Amygdala (tissue), 56 donors: ENCODE measurements around the gene PANK1.

ENCODE experiments used
- DNase-seq, 56 donors: peaks; one replicate each; lab custom pipeline; 2025; lab: John Stamatoyannopoulos, UW

The PANK1 gene

DNA sequence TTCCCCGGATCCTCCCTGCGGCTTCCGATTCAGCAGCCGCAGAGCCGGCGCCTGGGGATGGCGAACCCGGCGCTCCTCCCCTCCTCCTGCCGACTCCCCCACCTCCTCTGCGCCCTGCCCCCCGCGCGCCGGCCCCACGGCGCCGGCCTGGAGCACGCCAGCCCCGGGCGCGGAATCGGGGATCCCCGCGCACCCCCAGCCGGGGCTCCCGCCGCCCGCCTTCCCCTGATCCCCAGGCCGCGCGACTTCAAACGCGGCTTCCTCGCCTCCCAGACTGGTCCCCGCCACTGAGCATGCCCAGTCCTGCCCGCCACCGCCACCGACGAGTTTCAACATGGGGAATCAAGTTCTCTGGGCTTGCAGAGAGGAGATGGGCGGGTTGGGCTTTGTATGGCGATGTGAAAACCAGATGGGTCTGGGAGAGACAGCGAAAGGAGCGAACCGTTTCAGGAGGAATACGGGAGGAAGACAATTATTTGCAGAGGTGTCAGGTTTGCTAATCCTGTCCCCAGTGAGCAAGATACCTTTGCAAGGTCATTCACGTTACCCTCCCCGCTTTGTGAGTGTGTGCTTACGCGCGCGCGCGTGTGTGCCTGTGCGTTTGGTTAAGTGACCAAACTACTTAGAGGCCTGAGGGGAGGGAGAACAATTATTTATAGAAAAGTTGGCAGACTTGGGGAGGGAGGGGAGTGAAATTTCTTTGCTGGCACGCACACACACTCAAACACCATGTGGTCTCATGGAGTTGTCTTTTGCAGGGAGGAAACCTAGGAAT, at the start of gene PANK1:
TSS of gene PANK1 (minus strand) at position 276 of the 775 bp plus-strand sequence. CDS start 351 bp downstream, outside the sequence.
- peak in 54 of 56 donors; percentile 11 to 81 (median 56) for DNase-seq

DNA sequence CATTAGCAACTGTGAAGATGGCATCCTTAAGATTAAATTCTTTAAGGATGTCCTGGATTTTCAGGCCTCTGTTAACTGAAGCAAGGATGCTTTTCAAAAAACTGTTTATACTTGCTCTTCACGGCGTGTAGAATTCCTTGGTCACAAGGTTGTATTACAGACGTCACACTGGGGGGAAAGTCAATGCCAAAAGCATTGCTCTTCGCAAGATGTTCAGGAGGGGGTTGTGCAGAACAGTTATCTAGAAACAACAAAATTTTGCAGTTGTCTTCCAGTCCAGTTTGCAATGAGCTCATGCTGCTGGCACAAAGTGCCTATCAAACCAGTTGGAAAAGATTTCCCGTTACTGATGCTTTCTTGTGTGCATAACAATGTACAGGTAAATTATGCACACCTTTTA, 48.1 kb upstream of the PANK1 start:
- DNase-seq = no peak

DNA sequence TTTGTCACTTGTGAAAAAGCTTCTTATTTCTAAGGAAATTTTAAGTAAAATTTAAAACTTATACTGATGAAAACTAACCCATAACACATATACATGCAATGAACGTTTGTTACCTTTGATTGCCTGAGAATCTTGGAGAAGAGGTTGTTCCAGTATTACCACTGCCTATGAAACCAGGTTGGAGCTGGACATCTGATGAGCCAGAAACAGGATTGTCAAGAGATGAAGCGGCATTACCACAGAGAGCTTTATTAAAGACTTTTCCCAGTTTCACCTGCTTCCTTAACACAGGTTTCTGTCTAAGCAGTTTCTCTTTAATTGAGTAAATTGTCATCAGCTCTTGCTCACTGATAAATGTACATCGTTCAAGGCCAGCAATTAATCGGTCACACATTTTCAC, 47.4 kb upstream of the PANK1 start:
- DNase-seq = no peak

DNA sequence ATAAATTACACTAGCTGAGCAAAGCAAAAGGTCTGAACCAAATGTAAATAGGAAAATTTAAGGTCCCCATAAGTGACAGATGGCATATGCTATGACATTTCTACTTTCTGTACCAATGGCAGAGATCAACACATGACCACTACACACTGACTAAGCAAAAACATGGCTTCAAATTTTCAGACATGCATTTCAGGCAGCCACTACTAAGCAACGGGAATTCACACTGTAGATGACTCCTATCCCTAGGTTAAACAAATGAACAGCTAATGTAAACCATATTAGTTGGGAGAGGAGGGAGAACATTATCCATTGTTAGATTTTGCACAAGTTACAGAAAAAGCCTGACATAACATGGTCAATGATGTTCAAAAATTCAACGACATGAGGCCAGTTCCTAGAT, 45.0 kb upstream of the PANK1 start:
- no peak for DNase-seq

DNA sequence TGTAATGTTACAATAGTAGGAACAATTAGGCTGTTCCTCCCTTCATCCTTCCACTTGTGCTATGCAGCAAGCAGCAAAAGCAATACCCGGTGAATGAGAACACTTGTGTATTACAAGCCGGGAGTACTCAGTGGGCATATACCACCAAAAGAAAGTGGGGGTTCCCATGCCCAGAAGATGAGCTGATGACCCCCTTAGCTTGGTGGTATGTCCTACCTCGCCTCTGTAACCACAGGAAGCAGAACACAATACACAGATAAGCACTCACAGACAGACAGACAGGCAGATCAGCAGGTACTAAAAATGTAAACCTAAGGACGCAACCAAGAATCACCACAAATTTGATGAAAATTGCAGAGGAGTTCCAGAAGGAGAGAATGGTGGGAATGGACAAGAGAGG, 40.9 kb upstream of the PANK1 start:
- DNase-seq = no peak

DNA sequence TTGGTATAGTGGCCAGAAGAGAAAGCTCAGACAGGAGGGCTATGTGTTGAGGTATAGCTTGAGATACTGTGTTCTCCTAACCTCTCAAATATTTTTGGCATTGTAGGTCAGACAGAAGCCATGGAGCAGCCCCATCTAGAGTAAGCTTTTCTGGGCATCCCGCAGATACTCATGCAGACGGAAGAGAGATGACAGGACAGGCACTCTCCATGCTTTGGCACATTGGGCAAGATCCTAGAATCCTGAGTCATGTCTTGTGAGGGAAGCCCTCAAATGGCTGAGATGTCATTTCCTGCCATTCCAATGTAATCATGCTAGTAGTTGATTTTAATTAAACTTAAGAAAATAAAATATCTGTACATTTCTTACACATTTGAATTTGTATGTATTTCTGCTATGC, 39.6 kb upstream of the PANK1 start:
- DNase-seq = no peak

DNA sequence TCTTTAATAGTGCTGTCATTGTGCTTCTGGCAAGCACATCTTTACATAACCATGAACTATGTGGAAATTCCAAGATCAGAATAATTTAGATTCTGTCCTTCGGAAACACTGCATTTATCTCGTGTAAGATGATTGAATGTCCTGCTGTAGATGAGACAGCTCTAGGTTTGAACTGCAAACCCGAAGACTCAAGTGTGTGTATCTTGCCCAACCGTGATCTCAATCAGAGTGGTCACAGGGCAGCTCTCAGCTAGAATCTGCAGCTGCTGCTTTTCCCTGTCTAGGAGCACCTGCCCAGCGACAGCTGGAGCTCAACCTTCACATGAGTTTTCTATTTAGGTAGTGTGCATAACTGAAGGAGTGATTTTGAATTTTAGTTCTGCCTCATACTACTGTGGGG, 38.8 kb upstream of the PANK1 start:
- no peak for DNase-seq

DNA sequence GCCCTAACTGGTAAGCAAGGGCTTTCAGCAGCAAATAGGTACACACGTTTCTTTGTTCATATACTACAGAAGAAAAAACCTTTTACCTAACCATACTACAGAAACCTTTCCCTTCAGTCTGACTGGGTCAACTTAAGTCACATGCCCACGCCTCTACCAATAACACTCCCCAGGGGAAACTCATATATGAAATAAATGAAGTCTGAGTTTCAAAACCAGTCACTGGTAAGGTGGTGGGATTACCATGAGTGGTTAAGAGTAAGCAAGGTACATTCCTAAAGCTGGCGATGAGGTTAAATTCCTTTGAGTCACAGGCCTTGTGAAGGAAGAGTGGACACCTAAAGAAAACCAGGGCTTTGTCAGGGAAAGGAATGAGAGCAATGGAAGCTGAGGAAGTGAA, 34.9 kb upstream of the PANK1 start:
- no peak for DNase-seq

DNA sequence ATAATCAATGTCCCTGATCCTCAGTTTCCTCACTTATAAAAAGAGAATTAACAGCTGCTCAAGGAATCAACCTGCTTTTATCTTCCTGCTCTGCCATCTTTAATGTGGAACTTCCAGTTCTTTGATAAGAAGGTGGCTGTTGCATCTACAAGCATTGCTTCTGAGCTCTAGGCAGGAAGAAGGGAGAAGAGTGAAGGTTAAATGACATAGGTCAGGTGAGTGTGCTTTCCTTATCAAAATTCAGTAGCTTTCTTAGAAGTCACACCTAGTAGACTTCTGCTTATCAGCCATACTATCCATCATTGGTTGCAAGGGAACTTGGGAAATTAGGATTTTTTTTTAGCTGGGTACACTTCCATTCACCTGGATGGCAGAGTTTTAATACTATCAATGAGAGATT, 32.3 kb upstream of the PANK1 start:
- DNase-seq = no peak

DNA sequence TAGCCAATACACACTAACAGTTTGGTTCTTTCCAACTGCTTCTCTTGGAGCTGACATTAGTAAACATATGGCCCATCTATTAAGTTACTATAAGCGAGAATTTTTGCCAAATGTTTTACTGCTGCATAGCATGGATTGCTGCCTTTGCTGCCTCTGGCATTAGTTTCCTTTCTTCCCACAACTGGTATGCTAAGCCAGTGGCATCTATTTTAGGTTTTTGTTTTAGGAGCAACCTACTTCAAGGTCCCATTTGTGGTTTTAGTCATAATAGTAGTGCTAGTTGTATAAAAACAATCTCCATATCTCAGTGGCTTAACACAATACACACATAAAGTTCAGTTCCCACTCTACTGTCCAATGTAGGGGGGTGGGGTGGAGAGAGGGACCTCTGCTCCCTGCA, 25.9 kb upstream of the PANK1 start:
- no peak for DNase-seq

DNA sequence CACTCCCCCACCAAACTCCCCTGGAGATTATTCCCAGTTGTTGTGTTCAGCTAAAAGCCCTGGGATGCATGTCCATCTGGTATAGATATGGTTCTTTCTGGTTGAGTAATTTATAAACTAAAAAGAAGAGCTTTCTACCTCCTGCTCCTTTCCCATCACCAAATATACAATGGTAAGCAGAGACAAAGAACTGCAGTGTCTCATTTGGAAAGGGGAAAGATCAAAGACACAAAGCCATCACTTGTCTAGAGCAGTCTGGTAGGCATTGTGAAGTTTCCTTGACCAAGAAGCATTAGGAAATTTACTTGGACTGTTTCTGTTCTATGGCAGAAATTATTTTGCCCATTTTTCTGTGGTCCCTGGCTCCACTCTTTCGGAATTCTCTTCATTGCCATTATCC, 24.9 kb upstream of the PANK1 start:
- no peak for DNase-seq

DNA sequence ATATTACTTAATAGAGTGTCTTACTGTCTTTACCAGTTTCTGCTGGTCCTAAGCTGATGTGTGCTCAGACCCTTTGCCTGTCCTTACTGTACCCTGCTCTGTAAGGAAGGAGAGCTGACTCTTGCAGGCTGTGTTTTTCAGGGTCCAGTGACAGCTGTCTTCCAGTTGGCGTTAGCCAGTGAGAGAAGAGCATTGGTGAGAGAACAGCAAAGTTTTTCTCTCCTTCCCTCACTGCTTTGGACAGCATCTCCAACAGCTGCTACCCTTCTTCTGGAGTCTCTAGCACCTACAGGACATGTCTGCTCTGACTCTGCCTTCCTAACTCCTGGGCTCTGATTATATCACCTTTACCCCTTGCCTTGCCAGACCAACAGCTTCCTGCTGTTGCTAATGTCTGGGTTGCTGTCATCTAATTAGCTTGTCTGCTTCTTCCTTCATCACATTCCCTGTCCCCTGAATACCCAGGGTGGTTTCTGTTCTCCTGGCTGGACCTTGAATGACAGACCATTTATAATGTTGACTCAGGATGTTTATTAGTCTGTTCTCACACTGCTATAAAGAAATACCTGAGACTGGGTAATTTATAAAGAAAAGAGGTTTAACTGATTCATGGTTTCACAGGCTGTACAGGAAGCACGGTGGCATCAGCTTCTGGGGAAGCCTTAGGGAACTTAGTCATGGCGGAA, 23.5 kb upstream of the PANK1 start:
- no peak for DNase-seq

DNA sequence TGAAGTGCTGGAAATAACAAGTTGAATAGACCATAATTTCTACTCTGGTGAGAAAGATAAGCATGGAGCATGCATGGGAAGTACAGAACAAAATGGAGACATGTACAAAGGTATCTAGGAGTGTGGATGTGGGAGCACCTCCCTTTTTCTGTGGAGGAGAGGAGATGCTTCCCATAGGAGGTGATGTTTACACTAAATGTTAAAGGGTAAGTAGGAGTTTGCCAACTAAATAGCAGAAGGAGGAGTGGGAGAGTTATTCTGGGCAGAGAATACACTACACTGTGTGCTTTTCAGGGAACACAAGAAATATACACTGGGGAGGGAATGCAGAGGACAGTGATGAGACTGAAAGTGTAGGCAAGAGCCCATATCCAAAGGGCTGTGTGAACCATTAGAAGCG, 21.1 kb upstream of the PANK1 start:
- no peak for DNase-seq

DNA sequence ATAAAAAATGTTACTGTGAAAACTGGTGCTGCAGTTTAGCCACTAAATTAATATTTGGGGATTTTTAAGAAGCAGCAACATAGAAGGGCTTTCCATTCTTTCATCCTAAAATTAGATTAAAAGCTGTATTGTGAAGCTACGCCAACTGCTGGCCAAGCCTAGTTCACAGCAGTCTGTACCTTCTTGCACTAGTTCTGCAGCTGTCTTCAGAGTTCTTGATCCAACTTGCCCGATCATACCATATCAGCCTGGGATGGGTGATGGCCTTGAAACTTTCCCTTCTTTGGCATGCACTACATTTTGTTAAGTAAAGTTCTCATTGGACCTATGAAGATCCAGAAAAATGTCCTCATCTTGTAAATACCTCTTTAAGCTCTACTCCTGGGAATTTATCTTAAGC, 20.3 kb upstream of the PANK1 start:
- DNase-seq = no peak

DNA sequence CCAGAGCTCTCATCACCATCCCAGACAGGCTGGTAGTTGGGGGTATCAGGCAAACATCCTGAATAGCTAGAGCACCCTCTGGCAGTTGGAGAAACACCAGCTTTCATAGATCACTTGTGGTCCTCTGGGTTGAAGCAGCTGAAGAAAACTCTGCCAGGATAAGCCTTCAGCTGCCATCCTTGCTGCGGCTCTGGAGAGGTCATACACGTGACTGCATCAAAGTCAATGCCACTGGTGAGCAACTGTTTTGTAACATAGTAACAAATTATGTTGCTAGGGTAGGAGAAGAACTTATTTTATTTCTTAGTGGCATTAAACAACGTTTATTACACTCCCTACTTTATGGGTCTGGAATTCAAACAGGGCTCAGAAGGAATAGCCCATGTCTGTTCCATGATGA, 19.2 kb upstream of the PANK1 start:
- DNase-seq = no peak

DNA sequence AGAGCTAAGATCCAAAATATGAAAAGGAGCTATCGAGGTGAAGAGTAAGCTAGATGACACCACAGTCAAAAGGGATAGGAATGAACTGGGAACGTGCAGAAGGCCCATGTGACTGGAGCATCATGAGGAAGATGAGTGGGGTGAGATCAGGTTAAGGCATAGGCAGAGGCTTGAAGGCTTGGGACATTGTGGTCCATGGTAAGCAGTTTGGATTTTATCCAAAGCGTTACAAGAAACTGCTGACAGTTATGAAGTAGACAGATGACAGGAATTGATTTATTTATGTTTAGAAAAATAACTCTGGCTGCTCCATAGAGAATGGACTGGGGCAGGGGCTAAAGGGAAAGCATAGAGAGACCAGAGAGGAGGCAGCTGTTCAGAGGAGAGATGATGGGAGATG, 18.1 kb upstream of the PANK1 start:
- DNase-seq = no peak

DNA sequence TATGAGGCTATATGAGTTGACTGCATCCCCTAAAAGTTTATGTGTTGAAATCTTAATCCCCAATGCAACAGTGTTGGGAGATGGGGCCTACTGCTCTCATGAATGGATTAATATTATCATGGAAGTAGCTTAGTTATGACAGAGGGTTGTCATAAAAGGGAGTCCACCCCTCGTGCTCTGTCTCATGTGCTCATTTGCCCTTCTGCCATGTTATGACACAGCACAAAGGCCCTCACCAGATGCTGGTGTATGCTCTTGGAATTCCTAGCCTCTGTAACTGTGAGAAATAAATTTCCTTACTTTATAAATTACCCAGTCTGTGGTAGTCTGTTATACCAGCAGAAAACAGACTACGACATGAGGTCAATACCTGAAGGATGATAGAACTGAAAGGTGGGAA, 17.6 kb upstream of the PANK1 start:
- DNase-seq = no peak

DNA sequence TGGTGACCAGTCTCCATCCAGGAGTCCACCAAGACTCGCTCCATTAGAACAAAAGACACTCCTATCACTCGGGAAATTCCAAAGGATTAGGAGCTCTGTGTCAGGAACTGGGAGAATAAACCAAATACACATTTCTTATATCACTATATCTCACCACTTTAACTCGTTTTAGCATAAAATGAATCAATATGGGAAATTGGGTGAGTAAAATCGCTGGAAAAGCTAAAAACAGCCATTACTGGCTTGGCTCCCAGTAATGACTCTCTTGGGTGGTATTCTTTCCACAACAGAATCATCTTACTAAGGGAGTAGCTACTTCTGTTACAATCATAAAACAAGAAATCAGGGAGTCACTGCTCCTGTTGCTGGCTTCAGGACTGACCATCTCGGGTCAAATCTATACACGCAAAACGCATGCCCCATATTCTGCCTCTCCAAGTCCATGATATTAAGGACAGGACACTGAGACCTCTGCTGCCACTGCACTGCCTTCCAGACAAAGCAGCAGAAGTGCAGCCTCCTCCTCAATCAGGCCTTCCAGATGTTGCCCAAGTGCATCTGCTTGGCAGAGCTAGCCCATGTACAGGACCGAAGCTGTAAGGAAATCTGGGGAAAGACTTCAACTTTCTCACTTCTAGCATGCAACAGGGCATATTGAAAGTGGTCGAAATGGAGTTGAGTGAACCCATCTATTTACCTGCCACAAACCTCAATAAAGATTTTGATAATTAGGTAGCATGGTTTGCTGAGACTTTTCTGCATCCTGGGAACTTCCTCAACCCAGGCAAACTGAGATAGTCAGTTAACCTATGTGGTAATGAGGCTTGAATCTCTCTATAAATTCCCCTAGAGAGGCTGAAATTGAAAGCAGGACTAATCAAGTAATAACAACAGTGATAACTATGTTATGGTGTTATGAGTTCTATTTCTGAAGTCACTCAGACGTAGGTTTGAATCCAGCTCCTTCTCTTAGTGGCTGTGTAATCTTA, 14.4 kb upstream of the PANK1 start:
- DNase-seq = no peak

DNA sequence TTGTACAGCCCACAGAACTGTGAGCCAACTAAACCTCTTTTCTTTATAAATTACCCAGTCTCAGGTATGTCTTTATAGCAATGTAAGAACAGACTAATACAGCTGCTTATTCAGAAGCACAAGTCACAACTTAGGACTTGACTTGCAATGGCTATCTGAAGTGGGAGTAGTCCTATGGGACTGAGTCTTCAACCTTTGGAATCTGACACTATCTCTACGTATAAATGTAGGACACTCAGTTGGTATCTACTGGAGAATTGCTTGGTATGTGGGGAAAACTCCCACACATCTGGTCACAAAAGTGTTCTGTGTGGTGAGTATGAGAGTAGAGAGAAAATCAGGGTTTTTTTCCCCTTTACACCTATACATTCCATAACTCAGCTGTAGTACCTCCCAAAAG, 12.3 kb upstream of the PANK1 start:
- DNase-seq = no peak

DNA sequence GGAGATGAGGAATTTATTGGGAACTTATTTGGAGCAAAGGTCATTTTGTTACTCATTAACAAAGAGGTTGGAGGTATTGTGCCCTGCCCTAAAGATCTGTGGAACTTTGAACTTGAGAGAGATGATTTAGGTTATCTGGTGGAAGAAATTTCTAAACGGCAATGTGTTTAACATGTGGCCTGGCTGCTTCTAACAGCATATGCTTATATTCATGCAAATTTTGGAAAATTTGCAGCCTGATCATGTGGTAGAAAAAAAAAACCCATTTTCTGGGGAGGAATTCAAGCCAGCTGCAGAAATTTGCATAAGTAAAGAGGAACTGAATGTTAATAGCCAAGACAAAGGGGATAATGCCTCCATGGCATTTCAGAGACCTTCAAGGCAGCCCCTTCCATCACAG, 10.7 kb upstream of the PANK1 start:
- DNase-seq = no peak

DNA sequence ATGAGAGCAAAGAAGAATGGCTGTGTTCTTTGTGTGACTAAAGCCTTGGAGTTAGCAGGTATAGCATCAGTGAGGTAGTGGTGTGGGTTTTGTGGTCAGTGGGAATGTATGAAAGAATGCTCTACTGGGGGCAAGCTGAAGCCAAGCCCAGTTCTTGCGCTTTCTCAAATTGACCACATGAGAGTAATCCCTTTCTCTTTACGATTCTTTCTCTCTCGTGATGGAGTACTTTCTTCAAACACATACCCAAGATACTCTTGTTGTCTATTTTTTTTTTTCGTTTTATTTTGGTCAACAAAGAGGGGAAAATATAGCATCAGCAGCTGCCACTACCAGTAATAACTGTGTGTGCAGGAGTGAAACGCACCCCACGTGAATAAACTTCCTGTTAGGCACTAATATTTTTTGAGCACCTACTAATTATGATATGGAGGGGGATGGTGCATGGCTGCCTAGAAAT, 8.4 kb upstream of the PANK1 start:
- DNase-seq = no peak
